H9 (cell line): ENCODE data around the gene BBS1. TPM values are rescaled to one million over a fixed set of nuclear protein-coding genes. Genes with fewer than 3 reads are reported as not detected.

ENCODE experiments used
- DNase-seq: peaks from one replicate; pipeline ENCODE4 v3.0.0-alpha.2; 2017
- H2AFZ ChIP-seq: one replicate; pipeline ENCODE4 v1.6.1; 2013; ENCODE audit warnings: mild to moderate bottlenecking, low read length, control low read depth, moderate library complexity
- H2AK5ac ChIP-seq: 2 replicates; pipeline ENCODE4 v1.6.1; 2013; ENCODE audit warnings: low read length, control low read depth, mixed read lengths; ENCODE audit not compliant: insufficient read length
- H2BK120ac ChIP-seq: one replicate; pipeline ENCODE4 v1.6.1; 2013; ENCODE audit warnings: low read depth, mild to moderate bottlenecking, low read length, control low read depth, inconsistent platforms; ENCODE audit not compliant: poor library complexity, severe bottlenecking
- H2BK12ac ChIP-seq: 2 replicates; pipeline ENCODE4 v1.6.1; 2013; ENCODE audit warnings: low read length, control low read depth, mixed read lengths, low read depth; ENCODE audit not compliant: insufficient read length
- H2BK15ac ChIP-seq: 2 replicates; pipeline ENCODE4 v1.6.1; 2013; ENCODE audit warnings: low read depth, low read length, control low read depth
- H2BK20ac ChIP-seq: one replicate; pipeline ENCODE4 v1.6.1; 2013; ENCODE audit warnings: low read depth, mild to moderate bottlenecking, low read length, control low read depth, inconsistent platforms; ENCODE audit not compliant: poor library complexity, severe bottlenecking
- H2BK5ac ChIP-seq: 2 replicates; pipeline ENCODE4 v1.6.1; 2013; ENCODE audit warnings: low read length, control low read depth, mixed read lengths; ENCODE audit not compliant: insufficient read length
- H3K14ac ChIP-seq: 2 replicates; pipeline ENCODE4 v1.6.1; 2013; ENCODE audit warnings: low read length, control low read depth; ENCODE audit not compliant: insufficient read depth
- H3K18ac ChIP-seq: 2 replicates; pipeline ENCODE4 v1.6.1; 2013; ENCODE audit warnings: low read depth, mild to moderate bottlenecking, mixed read lengths, low read length, control low read depth; ENCODE audit not compliant: insufficient read length
- H3K23ac ChIP-seq: 2 replicates; pipeline ENCODE4 v1.6.1; 2013; ENCODE audit warnings: low read length, control low read depth, mixed read lengths, low read depth; ENCODE audit not compliant: insufficient read length
- H3K23me2 ChIP-seq: 2 replicates; pipeline ENCODE4 v1.6.1; 2013; ENCODE audit warnings: low read depth, mild to moderate bottlenecking, mixed read lengths, low read length, control low read depth; ENCODE audit not compliant: insufficient read length, poor library complexity, severe bottlenecking
- H3K27ac ChIP-seq: 2 replicates; pipeline ENCODE4 v1.5.1; 2013; ENCODE audit warnings: low read length, control low read depth, mixed read lengths, low read depth; ENCODE audit not compliant: insufficient read length
- H3K27me3 ChIP-seq: 2 replicates; pipeline ENCODE4 v1.6.1; 2013; ENCODE audit warnings: low read length, control low read depth, inconsistent platforms; ENCODE audit not compliant: insufficient read depth
- H3K4ac ChIP-seq: 2 replicates; pipeline ENCODE4 v1.6.1; 2013; ENCODE audit warnings: low read depth, mild to moderate bottlenecking, control low read depth, inconsistent platforms, low read length, moderate library complexity
- H3K4me1 ChIP-seq: 2 replicates; pipeline ENCODE4 v1.6.1; 2013; ENCODE audit warnings: low read length, control low read depth, inconsistent platforms; ENCODE audit not compliant: insufficient read depth
- H3K4me2 ChIP-seq: 2 replicates; pipeline ENCODE4 v1.6.1; 2013; ENCODE audit warnings: low read length, control low read depth, mixed read lengths; ENCODE audit not compliant: insufficient read length, insufficient read depth
- H3K56ac ChIP-seq: 2 replicates; pipeline ENCODE4 v1.6.1; 2013; ENCODE audit warnings: low read depth, mild to moderate bottlenecking, mixed read lengths, low read length, control low read depth; ENCODE audit not compliant: insufficient read length
- H3K79me1 ChIP-seq: 2 replicates; pipeline ENCODE4 v1.6.1; 2013; ENCODE audit warnings: low read depth, mild to moderate bottlenecking, moderate library complexity, low read length, control low read depth, inconsistent platforms; ENCODE audit not compliant: insufficient read depth, poor library complexity, severe bottlenecking
- H3K79me2 ChIP-seq: 2 replicates; pipeline ENCODE4 v1.6.1; 2013; ENCODE audit warnings: low read length, control low read depth, inconsistent platforms; ENCODE audit not compliant: insufficient read depth
- H3K9ac ChIP-seq: 2 replicates; pipeline ENCODE4 v1.6.1; 2013; ENCODE audit warnings: low read length, control low read depth, mixed read lengths; ENCODE audit not compliant: insufficient read length; ENCODE audit errors: extremely low read depth
- H3K9me3 ChIP-seq: one replicate; pipeline ENCODE4 v1.6.1; 2013; ENCODE audit warnings: low read depth, low read length, inconsistent platforms; ENCODE audit not compliant: control insufficient read depth
- H3T11ph ChIP-seq: one replicate; pipeline ENCODE4 v1.6.1; 2013; ENCODE audit warnings: mild to moderate bottlenecking, low read length, control low read depth, inconsistent platforms
- H4K20me1 ChIP-seq: one replicate; pipeline ENCODE4 v1.6.1; 2013; ENCODE audit not compliant: control insufficient read depth, insufficient read length, insufficient read depth
- H4K5ac ChIP-seq: 2 replicates; pipeline ENCODE4 v1.6.1; 2013; ENCODE audit warnings: low read depth, mild to moderate bottlenecking, mixed read lengths, low read length, control low read depth; ENCODE audit not compliant: insufficient read length
- H4K8ac ChIP-seq: replicated peaks from 2 replicates; pipeline ENCODE4 v1.6.1; 2013; ENCODE audit warnings: low read length, control low read depth, mixed read lengths, low read depth; ENCODE audit not compliant: insufficient read length
- H4K91ac ChIP-seq: 2 replicates; pipeline ENCODE4 v1.6.1; 2013; ENCODE audit warnings: low read depth, mild to moderate bottlenecking, moderate library complexity, mixed read lengths, low read length, control low read depth; ENCODE audit not compliant: insufficient read length
- H3K27ac Mint-ChIP-seq, 3 experiments: 2 replicates in 2 of 3; 3 replicates in 1 of 3; pipeline ENCODE4 v1.8.0; 2020 to 2021; ENCODE audit warnings: mixed read lengths in 3 of 3, mild to moderate bottlenecking in 1 of 3, moderate library complexity in 1 of 3
- H3K27me3 Mint-ChIP-seq: 2 replicates; pipeline ENCODE4 v1.8.0; 2021; ENCODE audit warnings: low read depth, mild to moderate bottlenecking, moderate library complexity, mixed read lengths
- H3K36me3 Mint-ChIP-seq, 3 experiments: 2 replicates in 2 of 3; 3 replicates in 1 of 3; pipeline ENCODE4 v1.8.0; 2020 to 2021; ENCODE audit warnings: low read depth in 3 of 3, mixed read lengths in 3 of 3; ENCODE audit not compliant: insufficient read depth in 1 of 3
- H3K4me1 Mint-ChIP-seq, 2 experiments: 2 replicates each; pipeline ENCODE4 v1.8.0; 2020; ENCODE audit warnings: mixed read lengths in 2 of 2
- H3K4me3 Mint-ChIP-seq, 2 experiments: 2 replicates in 1 of 2; 3 replicates in 1 of 2; pipeline ENCODE4 v1.8.0; 2020 to 2021; ENCODE audit warnings: mild to moderate bottlenecking in 2 of 2, mixed read lengths in 2 of 2, moderate library complexity in 1 of 2
- H3K9me3 Mint-ChIP-seq, 2 experiments: 2 replicates in 1 of 2; 3 replicates in 1 of 2; pipeline ENCODE4 v1.8.0; 2020; ENCODE audit warnings: mild to moderate bottlenecking in 2 of 2, mixed read lengths in 2 of 2, moderate library complexity in 1 of 2
- WGBS: extraction: QIAGEN DNeasy Blood & Tissue Kit; methylation state at CpG from one replicate; pipeline ENCODE4 v1.1.7; 2013; ENCODE audit warnings: missing lambda C conversion rate, low lambda C conversion rate, mixed read lengths; ENCODE audit not compliant: insufficient read length; ENCODE audit errors: extremely low coverage; 5-methylcytosine and 5-hydroxymethylcytosine counted together
- total RNA-seq: library from RNA; stranded (reverse); gene quantifications from 2 replicates; pipeline ENCODE4 v1.2.1, GENCODE V29; 2021
- TF ChIP-seq, protein P1 (sequence below): fragments of 200-600 bp; sonication (generic); conservative IDR thresholded peaks from 3 replicates; pipeline ENCODE4 v1.8.0; 2021; ENCODE audit warnings: antibody characterized with exemption, mild to moderate bottlenecking

Gene BBS1
- total RNA-seq, 1 experiment from 2014 or later, result 27.2 TPM

DNA sequence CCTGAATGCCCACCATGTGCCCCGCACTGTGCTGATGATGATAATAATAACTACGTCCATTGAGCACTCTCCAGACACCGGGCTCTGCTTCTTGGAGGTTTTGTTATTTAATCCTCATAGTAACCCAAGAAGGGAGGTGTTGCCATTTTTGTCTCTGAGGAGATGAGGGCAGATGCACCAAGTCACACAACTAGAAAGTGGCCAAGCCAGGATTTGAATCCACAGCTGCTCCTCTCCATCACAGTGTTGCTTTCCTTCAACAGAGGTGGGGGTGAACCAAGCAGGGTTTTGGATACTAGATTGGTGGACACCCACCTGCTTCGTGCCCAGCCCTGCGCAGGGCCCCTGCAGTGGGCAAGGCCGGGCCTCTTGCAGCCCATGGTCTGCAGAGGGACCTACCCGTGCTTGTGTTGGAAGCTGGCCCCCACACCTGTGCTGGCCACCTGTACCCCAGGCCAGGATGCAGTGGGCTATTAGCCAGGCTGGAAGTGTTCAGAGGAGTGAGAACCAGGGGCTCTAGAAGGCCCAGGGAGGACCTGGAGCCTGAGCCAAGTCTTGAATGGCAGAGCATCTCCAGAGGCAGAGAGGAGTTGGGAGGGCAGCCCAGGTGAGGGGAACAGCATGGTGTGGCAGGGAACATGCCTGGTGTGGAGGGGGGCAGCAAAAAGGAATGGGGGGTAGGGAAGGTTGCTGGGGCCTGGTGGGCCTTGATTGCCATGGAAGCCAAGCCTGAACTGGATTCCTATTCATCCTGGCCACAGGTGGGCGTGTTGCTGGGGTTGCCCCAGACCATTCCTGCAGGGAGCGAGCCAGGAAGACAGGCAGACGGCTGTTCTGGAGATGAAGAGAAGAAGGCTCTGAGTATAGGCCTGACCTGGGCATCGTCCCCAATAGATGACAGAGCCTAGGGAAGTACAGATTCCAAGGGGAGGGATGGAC is 32.9 kb upstream of the BBS1 start:
- Histone ChIP-seq H3K9ac (no peak overlapping the region), H3K14ac (no peak overlapping the region), H2BK5ac (no peak overlapping the region), H4K5ac (no peak overlapping the region), H4K91ac (no peak overlapping the region), H3K79me2 (no peaks in the 10 kb centered on the region), H3K56ac (no peak overlapping the region), H3K4ac (no peak overlapping the region), H2AK5ac (no peak overlapping the region), H3K23me2 (peaks cover 13% of the 10 kb centered on the region), H4K8ac (no peak overlapping the region), H2BK20ac (no peak overlapping the region), H4K20me1 (no peaks in the 10 kb centered on the region), H3K4me2 (no peak overlapping the region), H2BK120ac (no peak overlapping the region), H3K27me3 (no peaks in the 10 kb centered on the region), H3K9me3 (no peaks in the 10 kb centered on the region), H3K79me1 (no peaks in the 10 kb centered on the region), H3K27ac (no peak overlapping the region), H2BK15ac (no peak overlapping the region), H2AFZ (no peak overlapping the region), H3K4me1 (no peaks in the 10 kb centered on the region), H2BK12ac (no peak overlapping the region), H3T11ph (no peak overlapping the region), H3K23ac (no peak overlapping the region), H3K18ac (no peak overlapping the region)
- no peak for DNase-seq
- H3K27me3 Mint-ChIP-seq, result no peaks in the 10 kb centered on the region
- peaks cover 30 to 36% of the 10 kb centered on the region in 2 experiments for H3K4me1 Mint-ChIP-seq
- peaks cover 3 to 21% (median 14%) of the 10 kb centered on the region in 3 experiments; a peak in 5 of 7 replicates for H3K36me3 Mint-ChIP-seq
- peak overlapping the region in 1 of 2 experiments; percentile 26; a peak in 1 of 5 replicates for H3K4me3 Mint-ChIP-seq
- no peak overlapping the region; a peak in 1 of 7 replicates for H3K27ac Mint-ChIP-seq
- no peaks in the 10 kb centered on the region for H3K9me3 Mint-ChIP-seq
- TF ChIP-seq, protein P1, sequence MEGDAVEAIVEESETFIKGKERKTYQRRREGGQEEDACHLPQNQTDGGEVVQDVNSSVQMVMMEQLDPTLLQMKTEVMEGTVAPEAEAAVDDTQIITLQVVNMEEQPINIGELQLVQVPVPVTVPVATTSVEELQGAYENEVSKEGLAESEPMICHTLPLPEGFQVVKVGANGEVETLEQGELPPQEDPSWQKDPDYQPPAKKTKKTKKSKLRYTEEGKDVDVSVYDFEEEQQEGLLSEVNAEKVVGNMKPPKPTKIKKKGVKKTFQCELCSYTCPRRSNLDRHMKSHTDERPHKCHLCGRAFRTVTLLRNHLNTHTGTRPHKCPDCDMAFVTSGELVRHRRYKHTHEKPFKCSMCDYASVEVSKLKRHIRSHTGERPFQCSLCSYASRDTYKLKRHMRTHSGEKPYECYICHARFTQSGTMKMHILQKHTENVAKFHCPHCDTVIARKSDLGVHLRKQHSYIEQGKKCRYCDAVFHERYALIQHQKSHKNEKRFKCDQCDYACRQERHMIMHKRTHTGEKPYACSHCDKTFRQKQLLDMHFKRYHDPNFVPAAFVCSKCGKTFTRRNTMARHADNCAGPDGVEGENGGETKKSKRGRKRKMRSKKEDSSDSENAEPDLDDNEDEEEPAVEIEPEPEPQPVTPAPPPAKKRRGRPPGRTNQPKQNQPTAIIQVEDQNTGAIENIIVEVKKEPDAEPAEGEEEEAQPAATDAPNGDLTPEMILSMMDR, result no peak
- WGBS, result no CpG with 5 or more reads among the region's 11 CpGs
